ENCODE results near the gene NACAD.

Gene NACAD, protein sequence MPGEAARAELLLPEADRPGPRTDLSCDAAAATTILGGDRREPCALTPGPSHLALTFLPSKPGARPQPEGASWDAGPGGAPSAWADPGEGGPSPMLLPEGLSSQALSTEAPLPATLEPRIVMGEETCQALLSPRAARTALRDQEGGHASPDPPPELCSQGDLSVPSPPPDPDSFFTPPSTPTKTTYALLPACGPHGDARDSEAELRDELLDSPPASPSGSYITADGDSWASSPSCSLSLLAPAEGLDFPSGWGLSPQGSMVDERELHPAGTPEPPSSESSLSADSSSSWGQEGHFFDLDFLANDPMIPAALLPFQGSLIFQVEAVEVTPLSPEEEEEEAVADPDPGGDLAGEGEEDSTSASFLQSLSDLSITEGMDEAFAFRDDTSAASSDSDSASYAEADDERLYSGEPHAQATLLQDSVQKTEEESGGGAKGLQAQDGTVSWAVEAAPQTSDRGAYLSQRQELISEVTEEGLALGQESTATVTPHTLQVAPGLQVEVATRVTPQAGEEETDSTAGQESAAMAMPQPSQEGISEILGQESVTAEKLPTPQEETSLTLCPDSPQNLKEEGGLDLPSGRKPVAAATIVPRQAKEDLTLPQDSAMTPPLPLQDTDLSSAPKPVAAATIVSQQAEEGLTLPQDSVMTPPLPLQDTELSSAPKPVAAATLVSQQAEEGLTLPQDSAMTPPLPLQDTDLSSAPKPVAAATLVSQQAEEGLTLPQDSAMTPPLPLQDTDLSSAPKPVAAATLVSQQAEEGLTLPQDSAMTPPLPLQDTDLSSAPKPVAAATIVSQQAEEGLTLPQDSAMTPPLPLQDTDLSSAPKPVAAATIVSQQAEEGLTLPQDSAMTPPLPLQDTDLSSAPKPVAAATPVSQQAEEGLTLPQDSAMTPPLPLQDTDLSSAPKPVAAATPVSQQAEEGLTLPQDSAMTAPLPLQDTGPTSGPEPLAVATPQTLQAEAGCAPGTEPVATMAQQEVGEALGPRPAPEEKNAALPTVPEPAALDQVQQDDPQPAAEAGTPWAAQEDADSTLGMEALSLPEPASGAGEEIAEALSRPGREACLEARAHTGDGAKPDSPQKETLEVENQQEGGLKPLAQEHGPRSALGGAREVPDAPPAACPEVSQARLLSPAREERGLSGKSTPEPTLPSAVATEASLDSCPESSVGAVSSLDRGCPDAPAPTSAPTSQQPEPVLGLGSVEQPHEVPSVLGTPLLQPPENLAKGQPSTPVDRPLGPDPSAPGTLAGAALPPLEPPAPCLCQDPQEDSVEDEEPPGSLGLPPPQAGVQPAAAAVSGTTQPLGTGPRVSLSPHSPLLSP (N-terminal part only)

DNA sequence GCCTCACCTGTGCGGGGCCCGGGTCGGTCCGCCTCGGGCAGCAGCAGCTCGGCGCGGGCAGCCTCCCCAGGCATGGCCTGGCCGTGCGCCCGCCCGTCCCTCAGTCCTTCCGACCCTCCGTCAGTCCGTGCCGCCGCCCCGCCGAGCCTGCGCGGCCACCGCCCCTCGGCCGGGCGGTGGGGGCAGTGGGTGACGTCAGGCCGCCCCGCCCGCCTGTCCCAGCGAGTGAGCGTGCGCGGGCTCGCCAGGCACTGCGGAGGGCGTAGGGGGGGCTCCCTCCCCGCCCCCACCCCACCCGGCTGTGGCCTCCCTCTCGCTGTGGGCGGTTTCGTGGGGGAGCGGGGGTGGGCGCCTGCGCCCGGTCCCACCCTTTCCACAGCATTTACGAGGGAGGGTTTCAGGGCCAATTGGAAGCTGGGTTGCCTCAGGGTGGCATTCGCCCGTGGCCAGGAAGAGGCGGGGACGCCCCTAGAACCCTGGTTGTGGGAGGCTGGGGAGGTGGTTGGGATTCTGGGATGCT lies at the start of gene NACAD:
TSS of gene NACAD (minus strand) at position 149 of the 520 bp plus-strand sequence. CDS start at position 74, 75 bp downstream.
- no peak for DNase-seq (ENCODE audit: low read depth)

DNA sequence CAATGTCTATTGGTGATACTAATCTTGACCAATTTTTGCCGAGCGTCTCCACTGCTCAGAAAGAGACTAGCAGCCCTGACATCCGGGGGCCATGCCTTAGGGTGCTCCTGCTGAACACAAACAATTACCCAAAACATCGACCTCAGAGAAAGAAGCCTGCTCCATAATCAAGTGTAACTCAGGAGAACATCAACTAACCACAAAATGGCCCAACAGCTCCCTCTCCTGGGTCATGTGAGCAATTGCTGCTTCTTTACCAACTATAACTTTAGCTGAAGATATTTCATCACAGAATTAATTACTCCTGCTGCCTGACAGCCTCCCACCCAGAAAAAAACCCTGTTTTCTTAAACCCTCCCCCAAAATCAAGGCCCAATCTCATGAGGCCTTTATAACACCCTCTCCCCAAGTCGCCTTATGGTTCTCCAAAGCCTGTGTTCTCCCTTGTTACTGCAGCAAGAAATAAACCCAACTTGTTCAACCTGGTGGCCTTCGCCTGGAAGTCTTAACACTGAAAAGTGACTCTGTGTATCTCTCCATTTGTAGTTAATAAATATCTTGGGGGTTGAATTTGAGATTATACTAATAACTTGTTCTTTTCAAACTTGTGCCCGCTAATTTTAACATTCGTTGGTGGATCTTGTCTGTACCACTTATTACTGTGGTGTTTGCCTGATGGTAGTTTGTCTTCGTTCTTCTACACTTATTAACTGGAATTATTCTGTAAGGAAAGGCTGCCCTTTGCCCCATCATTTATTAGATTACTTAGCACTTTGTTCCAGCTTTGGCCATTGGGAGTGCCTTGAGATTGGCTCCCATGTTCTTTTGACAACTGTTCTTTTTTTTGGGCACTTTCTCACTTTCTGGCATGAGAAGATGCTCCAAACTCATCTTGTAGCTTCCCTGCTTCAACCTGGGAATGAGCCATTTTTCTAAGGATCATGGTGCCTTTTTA lies 47.6 kb upstream of the NACAD start:
- peak; percentile 37 for DNase-seq (ENCODE audit: low read depth)

DNA sequence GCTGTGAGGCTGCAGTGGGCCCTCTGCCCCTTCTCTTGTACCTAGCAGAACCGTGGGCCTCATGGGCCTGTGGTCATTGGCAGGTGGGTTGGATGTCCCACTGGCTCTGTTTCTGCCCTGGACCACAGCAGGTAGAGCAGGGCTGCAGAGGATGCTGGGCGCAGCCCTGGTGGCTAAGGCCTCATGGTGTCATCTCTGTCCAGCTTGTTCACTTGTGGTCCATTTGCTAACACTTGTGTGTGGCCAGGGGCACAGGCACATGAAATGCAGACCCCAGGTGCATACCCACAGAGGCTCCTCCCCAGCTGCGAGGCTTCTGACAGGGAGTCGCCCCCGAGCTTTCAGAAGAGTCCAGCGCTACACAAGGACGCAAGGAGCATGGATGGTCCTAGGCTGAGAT lies 45.1 kb upstream of the NACAD start:
- no peak for DNase-seq (ENCODE audit: low read depth)

DNA sequence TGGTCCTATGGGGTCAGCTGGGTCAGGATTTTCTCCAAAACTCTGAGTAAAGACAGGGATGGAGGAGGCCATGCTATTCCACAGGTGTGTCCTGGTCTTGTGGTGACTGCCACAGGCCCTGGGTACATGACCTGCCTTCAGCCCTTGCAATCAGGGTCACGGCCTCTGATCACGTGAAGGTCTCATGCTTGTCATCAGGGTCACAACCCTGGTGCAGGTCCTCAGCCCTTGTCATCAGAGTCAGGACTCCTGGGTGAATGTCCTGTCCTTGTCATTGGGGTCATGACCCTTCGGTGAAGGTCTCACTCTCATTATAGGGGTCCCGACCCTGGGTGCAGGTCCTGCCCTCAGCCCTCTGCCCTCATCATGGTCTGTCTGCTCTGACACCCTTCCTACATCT lies 44.6 kb upstream of the NACAD start:
- no peak for DNase-seq (ENCODE audit: low read depth)

DNA sequence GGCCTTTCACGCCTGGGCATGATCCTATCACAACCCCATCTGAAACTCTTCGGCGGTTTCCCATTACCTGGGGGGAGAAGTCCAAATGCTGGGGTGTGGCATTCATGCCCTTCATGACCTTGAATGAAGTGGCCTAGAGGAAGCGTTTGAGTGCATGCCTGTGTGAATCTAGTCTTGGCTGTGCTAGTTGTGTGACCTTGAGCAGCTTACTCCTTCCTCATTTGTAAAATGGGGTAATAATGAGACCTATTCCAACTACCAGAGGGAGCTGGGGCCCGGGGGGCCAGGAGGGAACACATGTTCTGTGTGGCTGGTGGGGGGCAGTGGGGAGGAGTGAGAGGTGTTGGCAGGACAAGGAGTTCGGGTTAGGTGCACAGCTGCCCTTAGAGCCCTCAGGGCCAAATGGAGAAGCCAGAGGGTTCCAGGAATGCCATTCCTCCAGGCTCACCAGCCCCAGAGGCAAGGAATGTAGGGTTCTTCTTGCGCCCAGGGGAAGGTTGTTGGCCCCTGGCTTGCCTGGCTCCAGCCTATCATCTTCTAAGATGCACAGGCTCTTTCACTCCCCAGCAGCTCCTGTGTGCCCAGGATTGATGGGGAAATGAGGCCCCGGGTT lies 44.0 kb upstream of the NACAD start:
- no peak for DNase-seq (ENCODE audit: low read depth)

DNA sequence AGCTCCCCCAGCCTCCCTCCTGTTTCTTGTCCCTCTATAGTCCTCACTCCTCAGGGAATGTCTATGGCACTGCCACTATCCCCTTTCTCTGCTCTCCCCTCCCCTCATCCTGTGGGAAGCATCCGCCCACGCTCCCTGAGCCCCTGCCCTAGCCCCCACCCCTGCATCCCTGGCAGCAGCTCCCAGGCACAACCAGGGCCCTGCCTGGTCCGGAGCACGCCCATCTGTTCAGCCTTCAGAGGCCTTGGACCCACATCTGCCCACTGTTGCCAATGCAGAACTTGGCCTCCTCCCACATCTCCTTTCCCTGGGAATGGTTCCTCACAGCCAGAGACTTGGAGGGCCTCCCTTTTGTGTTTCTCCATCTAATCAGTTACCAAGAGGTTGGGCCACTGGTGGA lies 43.1 kb upstream of the NACAD start:
- no peak for DNase-seq (ENCODE audit: low read depth)

DNA sequence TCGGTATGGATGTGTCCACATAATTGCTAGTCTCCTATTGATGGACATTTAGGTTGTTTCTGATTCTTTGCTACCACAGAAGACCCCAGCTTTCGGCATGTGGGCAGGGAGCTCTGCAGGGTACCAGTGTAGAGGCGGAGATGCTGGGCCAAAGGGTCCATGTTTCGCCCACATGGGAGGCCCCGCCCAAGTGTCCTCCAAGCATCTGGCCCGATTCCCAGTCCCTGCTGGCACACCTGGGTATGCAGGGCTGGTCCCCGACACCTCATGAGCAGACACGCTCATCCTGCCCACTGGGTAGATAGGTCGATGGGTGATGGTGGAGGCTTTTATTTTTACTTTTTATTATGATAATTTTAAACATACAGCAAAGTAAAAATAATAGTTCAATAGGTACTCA lies 42.1 kb upstream of the NACAD start:
- no peak for DNase-seq (ENCODE audit: low read depth)

DNA sequence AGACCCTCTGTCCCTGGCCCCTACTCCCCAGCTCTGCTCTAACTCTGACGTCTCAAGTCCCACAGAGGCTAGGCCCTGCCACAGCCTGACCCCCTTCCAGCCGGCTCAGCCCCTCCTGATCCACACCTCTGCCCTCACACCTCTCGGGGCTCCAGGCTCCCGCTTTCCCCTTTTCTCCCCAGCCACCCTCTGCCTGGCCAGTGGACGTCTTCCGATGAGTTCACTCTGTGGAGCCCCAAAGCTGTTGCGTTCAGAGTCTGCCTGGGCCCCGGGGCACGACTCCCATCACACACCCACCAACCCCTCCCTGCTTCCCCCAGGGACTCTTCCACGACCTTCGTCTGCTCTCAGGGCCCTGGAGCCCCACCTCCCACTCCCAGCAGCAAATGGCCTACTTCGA lies 41.1 kb upstream of the NACAD start:
- DNase-seq (ENCODE audit: low read depth), result no peak

DNA sequence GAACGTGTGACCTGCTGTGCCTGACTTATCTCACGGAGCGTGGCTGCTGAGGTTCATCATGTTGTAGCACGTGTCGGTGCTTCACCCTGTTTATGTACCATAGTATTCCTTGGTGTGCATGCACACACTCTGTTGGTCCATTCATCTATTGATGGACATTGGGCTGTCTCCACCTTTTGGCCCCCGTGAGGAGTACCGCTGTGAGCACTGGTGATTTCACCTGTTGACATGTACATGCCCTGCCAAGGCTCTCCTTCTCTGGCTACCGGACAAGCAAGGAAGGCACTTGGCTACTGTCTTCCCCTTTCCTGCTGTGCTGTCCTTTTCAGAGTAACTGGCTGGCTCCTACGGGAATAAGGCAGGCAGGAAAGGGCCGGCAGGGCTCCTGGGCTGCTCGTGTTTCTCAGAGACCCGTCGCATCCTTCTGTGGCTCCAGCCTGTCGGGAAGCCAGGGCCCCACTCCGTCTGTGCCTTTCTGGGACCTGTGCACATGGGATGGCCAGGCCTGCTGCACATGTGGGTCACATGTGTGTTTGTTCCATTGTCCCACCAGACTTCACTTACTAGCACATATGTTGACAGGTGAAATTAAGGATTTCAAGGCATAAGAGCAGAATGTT lies 40.5 kb upstream of the NACAD start:
- DNase-seq (ENCODE audit: low read depth), result no peak

DNA sequence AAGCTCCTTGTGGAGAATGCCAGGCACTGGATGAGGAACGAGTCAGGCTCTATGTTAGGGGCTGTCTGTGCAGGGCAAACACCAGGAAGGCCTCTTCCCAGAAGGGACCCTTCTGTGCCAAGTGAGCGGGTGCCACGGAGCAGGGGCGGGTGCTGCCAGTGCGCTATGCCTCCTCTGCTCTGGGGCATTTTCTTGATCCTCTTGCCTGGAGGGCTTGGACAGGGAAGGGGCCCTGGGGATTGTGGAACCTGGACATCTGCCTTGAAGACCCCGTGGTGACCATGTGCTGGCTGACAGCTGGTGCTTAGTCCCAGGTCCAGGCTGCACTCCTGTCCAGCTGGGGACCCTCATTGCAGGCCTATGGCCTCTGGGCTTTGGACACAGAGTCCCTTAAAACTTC lies 38.2 kb upstream of the NACAD start:
- no peak for DNase-seq (ENCODE audit: low read depth)

DNA sequence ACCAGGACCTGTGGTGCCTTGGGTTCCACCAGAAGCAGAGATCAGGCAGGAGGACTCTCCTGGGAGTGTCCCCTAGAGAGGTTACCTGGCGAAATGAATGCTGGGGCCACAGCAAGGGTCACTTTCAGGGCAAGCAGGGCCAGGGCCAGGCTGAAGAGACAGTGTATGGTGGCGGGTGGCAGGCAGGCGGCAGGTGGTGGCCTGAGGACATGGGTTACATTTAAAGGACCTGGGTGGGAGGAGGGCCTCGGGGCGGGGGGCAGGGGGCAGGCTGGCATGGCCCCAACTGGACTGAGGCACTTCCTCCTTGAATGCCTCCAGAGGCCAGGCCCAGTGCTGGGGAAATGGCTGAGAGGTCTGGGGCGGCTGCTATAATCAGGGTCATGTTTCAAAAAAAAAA lies 37.4 kb upstream of the NACAD start:
- DNase-seq (ENCODE audit: low read depth), result no peak

DNA sequence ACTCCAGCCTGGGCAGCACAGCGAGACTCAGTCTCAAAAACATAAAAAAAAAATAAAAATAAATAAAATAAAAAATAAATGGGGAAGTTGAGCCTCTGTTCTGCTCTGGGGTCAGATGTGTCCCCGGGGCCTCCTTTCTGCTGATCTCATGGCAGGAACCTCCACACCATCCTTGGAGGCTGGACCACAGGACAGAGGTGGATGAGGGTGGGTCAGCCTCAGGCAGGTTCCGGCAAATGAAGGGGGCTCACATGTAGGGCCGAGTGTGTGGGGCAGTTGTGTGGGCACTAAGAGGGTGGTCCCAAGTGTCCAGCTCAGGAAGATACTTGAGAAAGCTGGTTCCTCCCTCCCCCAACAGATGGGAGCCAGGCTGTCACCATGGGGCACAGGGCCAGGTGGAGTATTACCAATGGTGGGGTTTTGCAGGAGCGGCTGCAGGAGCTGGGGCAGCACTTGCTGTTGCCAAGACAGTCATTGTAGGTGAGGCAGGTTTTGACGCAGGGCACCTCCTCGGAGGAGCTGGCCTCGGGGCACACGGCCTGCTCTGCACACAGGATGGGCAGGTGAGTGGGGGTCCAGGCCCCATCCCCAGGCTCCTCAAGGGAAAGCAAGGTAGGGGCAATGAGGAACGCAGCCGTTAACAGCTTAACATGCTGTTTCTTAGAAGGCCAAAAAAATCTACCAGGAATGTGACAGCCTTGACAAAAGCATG lies 36.6 kb upstream of the NACAD start:
- no peak for DNase-seq (ENCODE audit: low read depth)

DNA sequence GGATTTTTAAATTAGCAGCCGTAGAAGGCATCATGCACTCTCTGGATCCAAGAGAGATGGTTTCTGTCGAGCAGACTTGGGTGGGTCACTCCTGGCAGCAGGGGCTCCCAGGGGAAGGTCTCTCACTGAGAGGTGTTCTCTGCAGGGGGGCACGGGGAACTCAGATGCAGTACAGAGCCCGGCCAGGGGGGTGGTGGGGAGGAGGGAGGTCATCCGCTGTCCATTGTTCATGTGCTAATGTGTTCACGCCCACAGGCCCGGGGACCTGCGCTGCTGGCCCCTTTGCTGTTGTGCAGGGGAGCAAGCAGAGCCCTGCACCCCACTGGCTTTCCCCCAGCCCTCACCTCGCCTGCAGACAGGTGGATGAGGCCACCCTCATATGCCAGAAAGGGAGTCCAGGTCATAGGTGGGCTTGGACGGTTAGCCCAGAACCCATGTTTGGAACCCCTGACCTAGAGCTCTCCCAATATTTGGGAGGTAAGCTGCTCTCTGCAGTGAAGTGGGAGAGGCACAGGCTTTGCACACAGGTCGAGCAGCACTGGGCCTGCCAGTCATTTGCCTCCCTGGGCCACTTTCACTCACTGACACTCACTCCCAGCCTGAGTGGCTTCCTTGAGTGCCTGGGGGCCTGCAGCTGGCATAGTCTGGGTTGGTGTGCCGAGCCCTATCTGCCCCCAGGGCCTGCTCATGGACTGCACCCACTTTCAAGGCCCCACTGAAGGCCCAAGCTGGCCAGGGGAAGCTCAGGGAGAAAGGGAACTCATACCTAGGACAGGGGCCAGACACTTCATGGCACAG lies 35.3 kb upstream of the NACAD start:
- DNase-seq (ENCODE audit: low read depth), result no peak

DNA sequence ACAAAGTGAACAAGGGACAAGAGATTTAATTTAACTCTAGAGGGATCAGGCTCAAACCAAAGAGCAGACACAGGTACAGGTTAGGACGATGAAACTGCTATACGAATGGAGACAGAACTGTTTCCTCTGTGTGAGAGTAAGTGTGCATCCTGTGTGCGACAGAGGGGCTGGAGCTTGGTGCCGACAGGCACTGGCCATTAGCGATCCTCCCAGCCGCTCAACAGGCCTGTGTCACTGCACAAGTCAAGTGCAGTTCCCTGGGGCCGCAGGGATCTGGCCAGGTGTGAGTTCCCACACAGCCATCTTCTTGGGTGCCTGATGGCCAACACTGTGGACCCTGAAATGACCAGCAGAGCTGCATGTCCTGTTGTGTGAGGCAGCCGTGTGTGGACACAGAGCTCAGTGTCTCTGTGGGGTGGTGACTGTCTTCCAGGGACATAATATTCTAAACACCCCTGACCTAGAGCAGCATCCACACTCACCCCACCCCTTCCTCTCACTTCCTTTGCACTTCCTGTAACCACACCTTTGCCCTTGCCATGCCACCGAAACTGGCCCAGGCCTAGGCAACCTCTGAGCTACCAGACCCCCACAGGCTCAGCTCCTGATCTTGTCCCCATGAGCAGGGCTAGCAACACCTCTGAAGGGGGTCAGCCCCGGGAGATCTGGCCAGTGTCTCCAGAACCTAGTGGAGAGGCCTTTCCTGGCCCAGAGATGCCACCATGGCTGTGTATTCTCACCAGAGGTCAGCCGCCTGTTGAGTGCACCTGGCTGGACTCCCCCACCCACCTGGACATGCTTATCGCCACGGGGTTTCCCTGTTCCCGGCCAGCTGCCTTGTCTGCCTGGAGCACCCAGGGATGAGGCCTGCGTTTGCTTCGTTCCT lies 34.4 kb upstream of the NACAD start:
- no peak for DNase-seq (ENCODE audit: low read depth)

DNA sequence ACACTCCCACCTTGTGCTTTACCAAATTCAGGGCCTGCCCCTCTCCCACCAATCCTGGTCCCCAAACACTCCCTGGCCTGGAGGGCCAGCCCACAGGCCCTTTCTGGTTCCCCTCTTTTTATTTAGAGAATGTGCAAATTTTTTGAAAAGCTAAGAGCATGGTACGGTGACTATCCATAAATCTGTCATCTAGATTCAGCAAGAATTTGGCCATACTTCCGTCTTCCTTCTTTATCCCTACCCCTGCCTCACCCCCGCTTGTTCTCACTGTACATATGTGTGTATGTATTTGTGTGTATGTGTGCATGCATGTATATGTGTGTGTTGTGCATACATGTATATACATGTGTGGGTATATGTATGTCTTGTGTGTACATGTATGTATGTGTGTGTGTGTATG lies 30.8 kb upstream of the NACAD start:
- DNase-seq (ENCODE audit: low read depth), result no peak

DNA sequence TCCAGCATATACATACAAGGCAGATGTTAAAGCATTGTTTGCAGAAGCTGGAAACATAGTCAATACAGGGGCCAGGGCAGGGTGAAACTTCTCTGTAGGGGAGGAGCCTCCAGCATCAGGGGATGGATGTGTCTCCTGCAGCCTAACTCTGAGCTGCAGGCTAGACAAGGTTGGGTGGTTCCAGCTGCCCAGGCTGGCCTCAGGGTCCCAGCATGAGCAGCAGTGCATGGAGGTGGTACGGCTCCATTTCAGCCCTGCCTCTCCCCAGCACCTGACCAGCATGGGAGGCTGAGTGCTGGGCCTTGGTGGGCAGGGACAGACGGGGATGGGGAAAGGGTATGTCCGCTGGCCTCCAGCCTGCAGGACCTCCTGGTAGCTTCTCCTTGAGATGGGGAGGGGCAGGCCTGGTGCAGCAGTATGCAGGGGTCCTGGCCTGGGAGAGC lies 30.1 kb upstream of the NACAD start:
- no peak for DNase-seq (ENCODE audit: low read depth)

DNA sequence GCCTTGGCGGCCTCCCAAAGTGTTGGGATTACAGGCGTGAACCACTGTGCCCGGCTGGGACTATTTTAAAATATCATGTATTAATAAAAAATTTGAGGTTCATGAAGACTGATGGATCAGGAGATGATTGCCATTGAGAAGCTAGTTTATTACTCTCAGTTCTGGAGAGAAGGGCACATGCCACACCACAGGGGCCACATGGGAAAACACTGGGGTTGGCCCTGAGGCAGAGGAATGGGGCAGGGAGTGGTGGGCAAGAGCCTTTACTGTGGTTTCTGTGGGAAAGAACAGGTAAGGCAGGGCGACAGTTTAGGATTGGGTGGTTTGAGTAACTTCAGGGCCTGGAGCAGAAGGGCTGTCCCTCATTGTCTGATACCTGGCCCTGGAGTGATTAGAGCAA lies 29.5 kb upstream of the NACAD start:
- no peak for DNase-seq (ENCODE audit: low read depth)
